Measurements from ENCODE around the gene PCDHA6.
"Not testable (repeated sequence)": the region's sequence is repeated elsewhere in the genome, so short reads cannot be mapped to it uniquely, and the experiment has no call there.

Gene PCDHA6

DNA sequence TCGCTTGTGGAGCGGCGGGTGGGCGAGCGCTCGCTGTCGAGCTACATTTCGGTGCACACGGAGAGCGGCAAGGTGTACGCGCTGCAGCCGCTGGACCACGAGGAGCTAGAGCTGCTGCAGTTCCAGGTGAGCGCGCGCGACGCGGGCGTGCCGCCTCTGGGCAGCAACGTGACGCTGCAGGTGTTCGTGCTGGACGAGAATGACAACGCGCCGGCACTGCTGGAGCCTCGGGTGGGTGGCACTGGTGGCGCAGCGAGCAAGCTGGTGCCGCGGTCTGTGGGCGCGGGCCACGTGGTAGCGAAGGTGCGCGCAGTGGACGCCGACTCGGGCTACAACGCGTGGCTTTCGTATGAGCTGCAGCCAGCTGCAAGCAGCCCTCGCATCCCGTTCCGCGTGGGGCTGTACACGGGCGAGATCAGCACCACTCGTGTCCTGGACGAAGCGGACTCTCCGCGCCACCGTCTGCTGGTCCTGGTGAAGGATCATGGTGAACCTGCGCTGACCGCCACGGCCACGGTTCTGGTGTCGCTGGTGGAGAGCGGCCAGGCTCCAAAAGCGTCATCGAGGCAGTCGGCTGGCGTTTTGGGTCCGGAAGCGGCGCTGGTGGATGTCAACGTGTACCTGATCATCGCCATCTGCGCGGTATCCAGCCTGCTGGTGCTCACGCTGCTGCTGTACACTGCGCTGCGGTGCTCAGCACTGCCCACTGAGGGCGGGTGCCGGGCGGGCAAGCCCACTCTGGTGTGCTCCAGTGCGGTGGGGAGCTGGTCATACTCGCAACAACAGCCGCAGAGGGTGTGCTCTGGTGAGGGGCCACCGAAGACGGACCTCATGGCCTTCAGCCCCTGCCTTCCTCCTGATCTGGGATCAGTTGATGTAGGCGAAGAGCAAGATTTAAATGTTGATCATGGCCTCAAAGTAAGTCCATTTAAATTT is 15.3 kb downstream of the PCDHA6 start:
- Histone ChIP-seq H3K27ac (no peak overlapping the region), H3K4me3 (no peak overlapping the region)
- TF ChIP-seq, protein P1, sequence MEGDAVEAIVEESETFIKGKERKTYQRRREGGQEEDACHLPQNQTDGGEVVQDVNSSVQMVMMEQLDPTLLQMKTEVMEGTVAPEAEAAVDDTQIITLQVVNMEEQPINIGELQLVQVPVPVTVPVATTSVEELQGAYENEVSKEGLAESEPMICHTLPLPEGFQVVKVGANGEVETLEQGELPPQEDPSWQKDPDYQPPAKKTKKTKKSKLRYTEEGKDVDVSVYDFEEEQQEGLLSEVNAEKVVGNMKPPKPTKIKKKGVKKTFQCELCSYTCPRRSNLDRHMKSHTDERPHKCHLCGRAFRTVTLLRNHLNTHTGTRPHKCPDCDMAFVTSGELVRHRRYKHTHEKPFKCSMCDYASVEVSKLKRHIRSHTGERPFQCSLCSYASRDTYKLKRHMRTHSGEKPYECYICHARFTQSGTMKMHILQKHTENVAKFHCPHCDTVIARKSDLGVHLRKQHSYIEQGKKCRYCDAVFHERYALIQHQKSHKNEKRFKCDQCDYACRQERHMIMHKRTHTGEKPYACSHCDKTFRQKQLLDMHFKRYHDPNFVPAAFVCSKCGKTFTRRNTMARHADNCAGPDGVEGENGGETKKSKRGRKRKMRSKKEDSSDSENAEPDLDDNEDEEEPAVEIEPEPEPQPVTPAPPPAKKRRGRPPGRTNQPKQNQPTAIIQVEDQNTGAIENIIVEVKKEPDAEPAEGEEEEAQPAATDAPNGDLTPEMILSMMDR (IDR thresholded peaks at IDR 0.05): no peak
- no peak for DNase-seq (ENCODE audit: low spot score)

DNA sequence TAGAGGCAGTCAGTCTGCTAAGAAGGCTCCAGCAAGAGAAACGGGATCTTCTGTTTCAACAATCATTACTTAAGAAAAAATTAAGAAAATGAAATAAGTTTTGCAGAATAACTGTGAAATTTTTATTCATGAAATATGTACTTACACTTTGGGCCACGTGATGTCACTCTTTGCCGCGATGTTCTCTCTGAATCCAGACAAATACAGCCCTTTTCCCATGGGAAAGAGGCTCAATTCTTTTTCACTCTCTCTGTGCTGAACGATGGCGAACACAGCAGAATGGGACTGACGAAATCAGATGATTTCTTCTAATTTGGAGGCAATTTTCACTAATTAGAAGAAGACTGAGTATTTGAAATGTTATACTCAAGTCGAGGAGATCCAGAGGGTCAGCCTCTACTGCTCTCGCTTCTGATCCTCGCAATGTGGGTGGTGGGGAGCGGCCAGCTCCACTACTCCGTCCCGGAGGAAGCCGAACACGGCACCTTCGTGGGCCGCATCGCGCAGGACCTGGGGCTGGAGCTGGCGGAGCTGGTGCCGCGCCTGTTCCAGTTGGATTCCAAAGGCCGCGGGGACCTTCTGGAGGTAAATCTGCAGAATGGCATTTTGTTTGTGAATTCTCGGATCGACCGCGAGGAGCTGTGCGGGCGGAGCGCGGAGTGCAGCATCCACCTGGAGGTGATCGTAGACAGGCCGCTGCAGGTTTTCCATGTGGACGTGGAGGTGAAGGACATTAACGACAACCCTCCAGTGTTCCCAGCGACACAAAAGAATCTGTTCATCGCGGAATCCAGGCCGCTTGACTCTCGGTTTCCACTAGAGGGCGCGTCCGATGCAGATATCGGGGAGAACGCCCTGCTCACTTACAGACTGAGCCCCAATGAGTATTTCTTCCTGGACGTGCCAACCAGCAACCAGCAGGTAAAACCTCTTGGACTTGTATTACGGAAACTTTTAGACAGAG is 20.7 kb downstream of the PCDHA6 start, which contains the start of gene PCDHA9:
Gene PCDHA9 (plus strand): TSS at position 244 of the 964 bp plus-strand sequence. CDS start 114 bp downstream, at position 358.
- not testable (repeated sequence) for H3K27ac ChIP-seq; H3K4me3 ChIP-seq; DNase-seq (ENCODE audit: low spot score)

DNA sequence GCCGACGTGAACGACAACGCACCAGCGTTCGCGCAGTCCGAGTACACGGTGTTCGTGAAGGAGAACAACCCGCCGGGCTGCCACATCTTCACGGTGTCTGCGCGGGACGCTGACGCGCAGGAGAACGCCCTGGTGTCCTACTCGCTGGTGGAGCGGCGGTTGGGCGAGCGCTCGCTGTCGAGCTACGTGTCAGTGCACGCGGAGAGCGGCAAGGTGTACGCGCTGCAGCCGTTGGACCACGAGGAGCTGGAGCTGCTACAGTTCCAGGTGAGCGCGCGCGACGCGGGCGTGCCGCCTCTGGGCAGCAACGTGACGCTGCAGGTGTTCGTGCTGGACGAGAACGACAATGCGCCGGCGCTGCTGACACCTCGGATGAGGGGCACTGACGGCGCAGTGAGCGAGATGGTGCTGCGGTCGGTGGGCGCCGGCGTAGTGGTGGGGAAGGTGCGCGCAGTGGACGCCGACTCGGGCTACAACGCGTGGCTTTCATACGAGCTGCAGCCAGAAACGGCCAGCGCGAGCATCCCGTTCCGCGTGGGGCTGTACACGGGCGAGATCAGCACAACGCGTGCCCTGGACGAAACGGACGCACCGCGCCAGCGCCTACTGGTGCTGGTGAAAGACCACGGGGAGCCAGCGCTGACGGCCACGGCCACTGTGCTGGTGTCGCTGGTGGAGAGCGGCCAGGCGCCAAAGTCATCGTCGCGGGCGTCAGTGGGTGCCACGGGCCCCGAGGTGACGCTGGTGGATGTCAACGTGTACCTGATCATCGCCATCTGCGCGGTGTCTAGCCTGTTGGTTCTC is 22.3 kb downstream of the PCDHA6 start:
- not testable (repeated sequence) for H3K4me3 ChIP-seq; DNase-seq (ENCODE audit: low spot score); H3K27ac ChIP-seq

DNA sequence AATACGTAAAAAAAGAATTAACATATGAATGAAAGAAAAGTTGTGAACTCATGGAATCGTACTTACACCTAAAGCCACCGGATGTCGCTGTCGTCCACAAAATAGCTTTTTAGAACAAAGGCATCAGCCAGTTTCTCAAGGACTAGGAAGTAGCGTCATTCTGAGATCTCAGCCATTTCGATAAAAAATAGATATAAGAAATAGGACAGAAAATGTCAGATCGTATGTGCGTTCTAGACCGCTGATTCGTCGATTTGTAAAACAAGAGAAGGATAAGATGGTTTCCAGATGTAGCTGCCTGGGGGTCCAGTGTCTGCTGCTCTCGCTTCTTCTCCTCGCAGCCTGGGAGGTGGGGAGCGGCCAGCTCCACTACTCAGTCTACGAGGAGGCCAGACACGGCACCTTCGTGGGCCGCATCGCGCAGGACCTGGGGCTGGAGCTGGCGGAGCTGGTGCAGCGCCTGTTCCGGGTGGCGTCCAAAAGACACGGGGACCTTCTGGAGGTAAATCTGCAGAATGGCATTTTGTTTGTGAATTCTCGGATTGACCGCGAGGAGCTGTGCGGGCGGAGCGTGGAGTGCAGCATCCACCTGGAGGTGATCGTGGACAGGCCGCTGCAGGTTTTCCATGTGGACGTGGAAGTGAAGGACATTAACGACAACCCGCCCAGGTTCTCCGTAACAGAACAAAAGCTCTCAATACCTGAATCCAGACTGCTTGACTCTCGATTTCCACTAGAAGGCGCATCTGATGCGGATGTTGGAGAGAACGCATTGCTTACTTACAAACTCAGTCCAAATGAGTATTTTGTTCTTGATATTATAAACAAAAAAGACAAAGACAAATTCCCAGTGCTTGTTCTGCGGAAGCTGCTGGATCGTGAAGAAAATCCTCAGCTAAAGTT is 28.3 kb downstream of the PCDHA6 start, which contains the start of gene PCDHA10:
Gene PCDHA10 (plus strand): TSS at position 126 of the 903 bp plus-strand sequence. CDS start 152 bp downstream, at position 278.
- no peak for DNase-seq (ENCODE audit: low spot score)
- Histone ChIP-seq H3K27ac (no peak within 1 kb of the TSS), H3K4me3 (peak within 1 kb of the TSS; percentile 62)
- TF ChIP-seq, protein P1 (IDR thresholded peaks at IDR 0.05): no peak

DNA sequence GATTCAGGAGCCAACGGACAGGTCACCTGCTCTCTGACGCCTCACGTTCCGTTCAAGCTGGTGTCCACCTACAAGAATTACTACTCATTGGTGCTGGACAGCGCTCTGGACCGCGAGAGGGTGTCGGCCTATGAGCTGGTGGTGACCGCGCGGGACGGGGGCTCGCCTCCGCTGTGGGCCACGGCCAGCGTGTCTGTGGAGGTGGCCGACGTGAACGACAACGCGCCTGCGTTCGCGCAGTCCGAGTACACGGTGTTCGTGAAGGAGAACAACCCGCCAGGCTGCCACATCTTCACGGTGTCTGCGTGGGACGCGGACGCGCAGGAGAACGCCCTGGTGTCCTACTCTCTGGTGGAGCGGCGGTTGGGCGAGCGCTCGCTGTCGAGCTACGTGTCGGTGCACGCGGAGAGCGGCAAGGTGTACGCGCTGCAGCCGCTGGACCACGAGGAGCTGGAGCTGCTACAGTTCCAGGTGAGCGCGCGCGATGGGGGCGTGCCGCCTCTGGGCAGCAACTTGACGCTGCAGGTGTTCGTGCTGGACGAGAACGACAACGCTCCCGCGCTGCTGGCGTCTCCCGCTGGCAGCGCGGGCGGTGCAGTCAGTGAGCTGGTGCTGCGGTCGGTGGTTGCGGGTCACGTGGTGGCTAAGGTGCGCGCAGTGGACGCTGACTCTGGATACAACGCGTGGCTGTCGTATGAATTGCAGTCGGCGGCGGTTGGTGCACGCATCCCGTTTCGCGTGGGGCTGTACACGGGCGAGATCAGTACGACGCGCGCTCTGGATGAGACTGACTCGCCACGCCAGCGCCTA is 29.6 kb downstream of the PCDHA6 start:
- H3K4me3 ChIP-seq: no peak overlapping the region
- TF ChIP-seq, protein P1 (IDR thresholded peaks at IDR 0.05): no peak
- no peak for DNase-seq (ENCODE audit: low spot score)
- H3K27ac ChIP-seq: no peak overlapping the region

DNA sequence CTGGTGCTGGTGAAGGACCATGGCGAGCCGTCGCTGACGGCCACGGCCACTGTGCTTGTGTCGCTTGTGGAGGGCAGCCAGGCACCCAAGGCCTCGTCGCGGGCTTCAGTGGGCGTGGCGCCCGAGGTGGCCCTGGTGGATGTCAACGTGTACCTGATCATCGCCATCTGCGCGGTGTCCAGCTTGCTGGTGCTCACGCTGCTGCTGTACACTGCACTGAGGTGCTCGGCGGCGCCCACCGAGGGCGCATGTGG is 30.2 kb downstream of the PCDHA6 start:
- DNase-seq (ENCODE audit: low spot score): no peak
- TF ChIP-seq, protein P1 (IDR thresholded peaks at IDR 0.05): no peak
- Histone ChIP-seq H3K4me3 (no peak overlapping the region), H3K27ac (no peak overlapping the region)

All from coronary artery (tissue), 2 donors.